Activated T-helper 1 cell treated with Interleukin-2 at 50 U/mL for 16 hours (primary cell): ENCODE results near the gene IFFO2.
"Not testable (repeated sequence)": the region's sequence is repeated elsewhere in the genome, so short reads cannot be mapped to it uniquely, and the experiment has no call there.

ENCODE experiments used
- DNase-seq: peaks from one replicate; pipeline ENCODE4 v3.0.0-alpha.2; 2020; ENCODE audit warnings: low read depth

The IFFO2 gene

GRCh38 chr1:18874600-18874999, 81.9 kb downstream of the IFFO2 start:
- no peak for DNase-seq

- no peak for DNase-seq
Measured at GRCh38 chr1:18874036-18874435, 82.4 kb downstream of the IFFO2 start.

DNA sequence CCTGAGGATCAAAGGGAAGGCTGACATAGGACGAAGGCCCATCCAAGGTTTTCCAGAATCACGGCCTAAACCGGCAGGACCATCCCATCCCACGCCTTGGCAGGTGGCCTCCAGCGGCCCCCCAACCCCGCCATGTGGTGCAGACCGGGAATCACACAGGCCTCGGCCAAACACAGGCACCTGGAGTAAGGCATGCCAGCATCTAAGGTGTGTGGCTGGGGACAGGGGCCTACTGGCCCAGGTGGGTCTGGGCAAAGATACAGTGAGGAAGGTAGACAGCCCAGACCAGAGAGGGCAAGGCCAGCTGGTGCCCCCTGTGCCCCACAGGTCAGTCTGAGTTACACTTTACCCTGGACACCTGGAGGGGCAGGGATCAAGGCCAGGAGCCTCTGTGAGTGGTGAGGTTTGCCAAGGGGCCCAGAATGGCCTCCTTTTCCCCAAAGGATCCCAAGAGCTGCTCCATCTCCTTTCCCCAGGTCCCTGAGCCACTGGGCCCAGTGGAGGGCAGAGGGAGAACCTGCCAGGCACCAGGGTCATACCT, 84.3 kb downstream of the IFFO2 start:
- DNase-seq = no peak

- no peak for DNase-seq
Measured at GRCh38 chr1:18871401-18872070, 84.9 kb downstream of the IFFO2 start.

GRCh38 chr1:18870957-18871356, 85.5 kb downstream of the IFFO2 start:
- DNase-seq = no peak

GRCh38 chr1:18870595-18870865, 85.9 kb downstream of the IFFO2 start:
- DNase-seq = not testable (repeated sequence)

DNA sequence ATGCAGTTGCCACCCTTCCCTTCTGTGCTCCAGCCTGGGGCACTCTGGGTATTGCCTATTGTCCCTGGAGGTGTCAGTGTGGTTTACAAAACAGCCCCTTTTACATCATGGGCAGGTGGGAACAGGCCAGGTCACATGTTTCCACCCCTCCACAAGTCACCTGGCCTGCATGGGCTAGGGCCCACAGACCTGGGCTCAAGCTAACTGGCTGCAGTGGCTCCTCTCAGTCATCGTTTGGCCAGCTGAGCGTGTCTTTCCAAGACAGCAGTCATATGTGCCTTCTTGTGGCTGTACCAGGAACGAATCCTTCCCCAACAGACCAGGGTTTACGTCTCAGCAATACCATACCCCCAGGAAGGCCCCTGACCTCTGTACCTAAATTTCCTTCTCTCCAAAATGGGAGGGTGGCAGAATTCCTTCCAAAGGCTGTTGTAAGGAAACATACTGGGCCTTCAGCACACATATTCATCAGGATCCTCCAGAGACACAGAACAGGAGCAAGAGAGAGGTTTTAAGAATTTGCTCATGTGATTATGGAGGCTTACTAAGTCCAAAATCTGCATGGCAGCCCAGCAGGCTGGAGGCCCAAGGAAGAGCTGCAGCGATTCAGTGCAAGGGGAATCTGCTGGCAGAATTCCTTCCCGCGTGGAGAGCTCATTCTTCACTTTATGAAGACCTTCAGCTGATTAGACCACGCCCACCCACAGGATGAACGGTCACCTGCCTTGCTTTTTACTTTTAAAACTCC, 86.5 kb downstream of the IFFO2 start:
- DNase-seq = no peak

DNA sequence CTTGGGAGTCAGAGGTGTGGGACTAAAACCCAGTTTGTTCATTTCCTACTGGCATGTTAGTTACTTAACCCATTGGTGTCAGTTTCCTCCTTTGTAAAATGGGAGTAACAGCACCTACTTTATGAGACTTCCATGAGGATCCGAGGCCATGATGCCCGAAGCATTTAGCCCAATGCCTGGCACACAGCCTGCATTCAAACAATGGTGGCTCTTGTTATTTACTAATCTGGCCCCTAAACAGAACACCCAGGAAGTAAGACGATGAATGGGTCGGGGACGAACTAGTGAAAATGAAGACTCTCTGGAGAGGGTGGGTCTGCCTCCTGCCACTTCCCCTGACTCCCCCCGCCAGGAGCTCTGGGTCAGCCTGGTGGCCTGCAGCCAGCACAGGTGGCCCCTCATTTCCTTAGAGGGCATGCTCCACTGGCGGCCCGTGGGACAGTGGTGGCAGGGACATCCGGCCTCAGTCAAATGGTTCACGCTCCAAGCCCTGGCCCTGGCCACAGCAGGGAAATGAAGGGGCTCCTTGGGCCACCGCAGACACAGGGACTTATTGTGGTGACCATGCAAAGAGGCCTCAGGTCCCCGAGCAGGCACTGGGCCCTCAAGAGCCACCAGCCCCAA, 87.6 kb downstream of the IFFO2 start:
- DNase-seq = no peak

- DNase-seq = no peak
Measured at GRCh38 chr1:18868354-18868753, 88.1 kb downstream of the IFFO2 start.

DNA sequence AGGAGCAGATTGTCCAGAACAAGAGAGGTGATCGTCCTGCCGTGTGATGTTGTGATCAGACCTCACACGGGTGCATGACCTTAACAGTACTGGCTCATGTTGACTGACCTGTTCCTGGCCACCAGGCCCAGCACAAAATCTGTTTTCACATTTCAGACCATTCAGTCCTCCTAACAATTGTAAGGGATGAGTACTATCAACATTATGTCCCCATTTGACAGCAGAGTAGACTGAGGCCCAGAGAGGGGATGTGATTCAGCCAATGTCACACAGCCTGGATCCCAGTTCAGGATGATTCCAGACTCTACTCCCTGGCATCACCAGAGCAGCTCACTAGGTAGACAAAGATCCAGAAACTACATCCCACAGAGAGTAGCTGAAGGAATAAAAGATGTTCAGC, 89.6 kb downstream of the IFFO2 start:
- no peak for DNase-seq

DNA sequence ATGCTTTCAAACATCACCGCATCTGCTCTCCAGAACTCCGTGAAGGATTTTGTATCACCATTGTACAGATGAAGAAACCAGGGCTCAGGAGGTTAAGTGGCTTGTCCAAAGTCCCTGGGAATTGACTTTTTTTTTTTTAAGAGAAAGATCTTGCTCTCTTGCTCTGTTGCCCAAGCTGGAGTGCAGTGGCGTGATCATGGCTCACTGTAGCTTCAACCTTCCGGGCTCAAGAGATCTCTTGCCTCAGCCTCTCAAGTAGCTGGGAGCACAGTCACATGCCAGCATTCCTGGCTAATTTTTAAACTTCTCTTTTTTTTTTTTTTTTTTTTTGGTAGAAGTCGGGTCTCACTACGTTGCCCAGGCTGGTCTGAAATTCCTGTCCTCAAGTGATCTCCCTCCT, 90.2 kb downstream of the IFFO2 start:
- DNase-seq = no peak

- DNase-seq = no peak
Measured at GRCh38 chr1:18865176-18865575, 91.3 kb downstream of the IFFO2 start.

DNA sequence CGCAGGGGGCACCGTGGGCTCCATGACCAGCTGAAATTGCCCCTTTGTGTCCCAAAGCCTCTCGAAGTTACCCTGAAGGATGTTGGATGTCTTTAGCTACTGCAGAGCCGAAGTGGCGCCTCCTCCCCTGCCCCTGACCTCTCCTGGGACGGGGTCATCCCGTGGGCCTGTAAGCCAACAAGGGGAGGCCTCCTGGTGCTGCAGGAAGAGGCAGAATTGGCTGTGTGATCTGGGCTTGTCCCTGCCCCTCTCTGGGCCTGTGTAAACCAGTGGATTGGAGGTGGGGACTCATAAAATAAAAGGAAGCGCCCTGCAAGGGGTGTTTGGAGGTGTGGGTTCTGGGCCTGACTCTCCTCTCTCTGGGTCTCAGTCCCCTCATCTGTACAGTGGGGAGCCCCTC, 94.9 kb downstream of the IFFO2 start:
- DNase-seq = no peak

- DNase-seq = no peak
Measured at GRCh38 chr1:18861082-18861481, 95.4 kb downstream of the IFFO2 start.

- no peak for DNase-seq
Measured at GRCh38 chr1:18859560-18859959, 96.9 kb downstream of the IFFO2 start, which contains the start of gene TAS1R2. TAS1R2 (minus strand) TSS chr1:18859660; CDS start chr1:18859660, 0 bp downstream.

GRCh38 chr1:18858070-18858688, 98.3 kb downstream of the IFFO2 start:
- DNase-seq = no peak

DNA sequence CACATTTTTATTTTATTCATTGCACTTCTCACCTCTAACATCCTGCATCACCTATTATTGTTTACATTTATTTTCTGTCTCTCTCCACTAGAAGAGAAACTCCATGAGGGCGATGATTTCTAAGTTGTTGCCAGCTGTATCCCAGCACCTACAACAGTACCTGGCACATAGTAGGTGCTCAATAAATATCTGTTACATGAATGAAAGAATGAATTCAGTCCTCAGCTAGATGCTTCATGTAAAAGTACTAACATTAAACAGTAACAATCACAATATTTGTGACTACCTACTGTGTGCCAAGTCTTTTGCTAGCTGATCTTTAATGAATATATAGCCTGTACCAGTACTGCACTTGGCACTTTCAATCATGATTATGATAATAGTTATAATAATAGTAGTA, 100.0 kb downstream of the IFFO2 start:
- no peak for DNase-seq

DNA sequence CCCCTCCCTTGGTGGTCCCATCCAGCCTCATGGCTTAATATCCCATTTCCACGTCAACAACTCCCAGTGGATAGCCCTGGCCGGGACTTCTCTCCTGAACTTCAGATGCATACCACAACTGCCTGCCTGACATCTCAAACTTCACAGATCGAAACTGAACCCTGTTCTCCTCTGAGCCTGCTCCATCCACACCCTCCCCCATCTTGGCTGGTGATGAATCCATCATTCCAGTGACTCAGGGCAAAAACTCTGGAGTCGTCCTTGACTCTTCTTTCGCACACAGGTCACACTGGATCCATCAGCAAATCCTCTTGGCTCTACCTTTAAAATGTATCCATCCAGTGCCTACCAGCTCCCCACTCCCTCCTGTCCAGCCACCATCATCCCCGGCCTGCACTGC, 100.9 kb downstream of the IFFO2 start:
- DNase-seq = no peak

GRCh38 chr1:18854331-18855025, 102.0 kb downstream of the IFFO2 start:
- DNase-seq = no peak
